HG03460 (cell line): ENCODE results near the gene CSMD2.

ENCODE experiments used
- ATAC-seq: cut with Tn5 transposase; IDR thresholded peaks from one replicate; pipeline ENCODE4 v1.9.1; 2021; ENCODE audit not compliant: unreplicated experiment

Gene CSMD2

DNA sequence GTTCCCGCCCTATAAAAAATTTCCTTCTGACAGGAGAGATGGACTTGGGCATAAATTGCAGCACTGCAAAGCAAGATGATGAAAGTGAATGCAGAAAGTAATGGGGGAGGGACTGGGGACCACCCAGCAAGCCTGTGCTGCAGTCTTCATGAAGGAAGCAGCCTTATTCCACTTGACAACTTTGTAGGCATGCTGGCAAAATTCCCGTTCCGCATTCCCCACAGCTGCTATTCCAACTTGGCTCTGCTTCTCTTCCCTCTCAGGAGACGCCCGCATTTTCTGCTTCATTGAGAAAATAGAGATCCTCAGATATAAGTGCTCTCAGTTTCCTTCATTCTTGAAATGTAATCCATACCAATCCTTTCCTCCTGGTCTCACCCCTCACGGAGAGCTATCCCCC is 298.7 kb downstream of the CSMD2 start:
- no peak for ATAC-seq

DNA sequence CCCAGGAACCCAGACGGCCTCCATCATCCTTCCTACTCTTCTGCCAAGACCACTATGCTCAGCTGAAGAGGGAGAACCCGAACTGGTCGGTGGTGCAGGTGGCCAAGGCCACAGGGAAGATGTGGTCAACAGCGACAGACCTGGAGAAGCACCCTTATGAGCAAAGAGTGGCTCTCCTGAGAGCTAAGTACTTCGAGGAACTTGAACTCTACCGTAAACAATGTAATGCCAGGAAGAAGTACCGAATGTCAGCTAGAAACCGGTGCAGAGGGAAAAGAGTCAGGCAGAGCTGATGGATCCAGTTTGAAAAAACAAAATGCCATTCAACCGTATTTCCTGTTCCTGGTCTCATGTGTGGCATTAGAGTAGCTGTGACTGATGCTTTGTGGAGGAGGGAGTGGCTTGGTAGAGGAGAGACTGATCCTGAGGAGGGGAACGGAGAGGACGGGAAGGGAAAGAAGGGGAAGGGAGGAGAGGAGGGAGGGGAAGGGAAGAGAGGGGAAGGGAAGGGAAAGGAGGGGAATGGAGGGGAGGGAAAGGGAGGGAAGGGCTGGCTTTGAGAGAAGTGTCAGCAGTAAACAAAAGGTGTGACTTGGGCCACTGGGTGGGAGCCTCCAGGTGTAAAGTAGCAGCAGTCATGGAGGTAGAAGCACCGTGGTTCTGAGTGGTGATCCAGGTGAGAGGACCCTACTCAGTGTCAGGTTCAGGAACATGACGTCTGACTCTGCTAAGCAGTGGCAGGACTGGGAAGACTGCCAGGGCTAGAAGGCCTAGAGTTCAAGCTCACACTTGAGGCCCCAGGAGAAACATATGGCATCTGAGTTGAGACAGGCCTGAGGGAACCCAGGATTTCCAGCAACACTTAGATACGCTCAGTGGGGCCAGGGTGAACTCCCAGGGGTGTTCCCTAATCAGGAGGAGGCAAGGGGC is 300.3 kb downstream of the CSMD2 start:
- no peak for ATAC-seq

DNA sequence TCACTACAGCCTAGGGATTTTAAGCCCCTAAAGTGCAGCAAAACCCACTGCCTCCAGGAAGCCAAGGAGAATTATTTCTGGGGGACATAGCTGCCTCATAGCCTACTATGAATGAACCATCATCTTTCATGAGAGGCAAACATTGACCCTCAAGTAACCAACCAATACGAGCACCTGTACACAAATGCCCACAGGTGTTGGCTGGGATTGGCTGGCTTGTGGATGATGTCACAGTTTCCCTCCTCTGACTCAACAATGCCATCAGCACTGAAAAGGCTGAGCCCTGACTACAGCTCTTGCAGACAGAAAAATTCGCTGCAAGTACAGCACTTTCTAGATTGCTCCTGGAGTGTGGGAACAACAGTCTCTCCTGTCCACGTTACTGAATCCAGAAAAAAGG is 301.3 kb downstream of the CSMD2 start, which contains the start of gene HMGB4:
TSS of gene HMGB4 (plus strand) at position 301 of the 400 bp plus-strand sequence. CDS start 113 bp downstream, outside the sequence.
- ATAC-seq: no peak

DNA sequence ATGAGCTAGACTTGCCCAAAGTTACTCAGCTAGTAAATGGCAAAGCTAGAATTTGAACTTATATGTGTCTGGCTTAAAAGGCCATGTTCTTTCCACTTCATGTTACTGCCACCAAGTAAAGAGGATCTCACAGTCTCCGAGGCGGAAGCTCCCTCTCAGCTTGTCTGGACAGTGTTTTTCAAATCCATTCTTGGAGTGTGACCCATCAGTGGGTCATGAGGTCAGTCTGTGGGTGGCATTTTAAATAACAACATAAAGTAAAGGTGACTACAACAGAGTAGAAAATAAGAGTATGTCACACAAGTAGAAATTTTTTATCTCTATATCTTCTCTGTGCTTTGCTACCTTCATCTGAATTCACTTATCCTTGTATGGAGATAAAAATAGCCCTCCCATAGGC is 304.4 kb downstream of the CSMD2 start:
- ATAC-seq: no peak

DNA sequence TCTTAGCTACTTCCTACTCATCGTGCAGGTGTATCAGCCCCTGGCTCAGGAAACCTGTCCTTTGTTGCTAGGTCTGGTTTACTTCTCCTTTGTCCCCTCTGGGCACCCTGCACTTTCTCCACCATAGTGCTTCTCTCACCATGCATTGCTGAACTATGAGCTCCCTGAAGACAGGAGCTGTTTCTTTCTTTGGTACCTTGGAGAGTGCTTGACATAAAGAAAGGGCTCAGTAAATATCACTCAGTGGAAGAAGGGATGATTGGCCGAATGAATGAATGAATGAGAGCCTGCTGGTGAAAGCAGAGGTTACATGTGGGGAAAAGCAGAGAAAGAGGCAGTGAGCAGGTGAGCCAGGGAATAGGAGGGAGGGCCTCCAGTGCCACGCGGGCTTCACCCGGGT is 310.9 kb downstream of the CSMD2 start:
- ATAC-seq: no peak

DNA sequence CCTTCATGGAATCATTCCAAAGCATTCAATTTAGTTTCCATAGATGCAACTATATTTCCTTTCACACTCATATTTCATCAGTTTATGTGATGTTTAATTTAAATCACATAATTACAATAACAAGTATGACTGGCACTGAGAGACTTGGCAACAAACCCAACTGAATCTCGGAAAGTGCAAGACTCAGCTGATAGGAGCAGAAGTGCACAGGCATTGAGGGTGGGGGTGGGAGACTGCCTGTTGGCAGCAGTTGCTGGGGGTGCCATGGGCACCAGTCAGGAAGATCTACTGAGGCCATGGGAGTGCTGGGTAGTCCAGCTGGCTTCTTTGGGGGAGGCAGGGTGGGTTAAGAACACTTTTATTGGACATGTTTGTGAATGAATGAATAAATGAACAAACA is 311.6 kb downstream of the CSMD2 start:
- ATAC-seq: no peak

DNA sequence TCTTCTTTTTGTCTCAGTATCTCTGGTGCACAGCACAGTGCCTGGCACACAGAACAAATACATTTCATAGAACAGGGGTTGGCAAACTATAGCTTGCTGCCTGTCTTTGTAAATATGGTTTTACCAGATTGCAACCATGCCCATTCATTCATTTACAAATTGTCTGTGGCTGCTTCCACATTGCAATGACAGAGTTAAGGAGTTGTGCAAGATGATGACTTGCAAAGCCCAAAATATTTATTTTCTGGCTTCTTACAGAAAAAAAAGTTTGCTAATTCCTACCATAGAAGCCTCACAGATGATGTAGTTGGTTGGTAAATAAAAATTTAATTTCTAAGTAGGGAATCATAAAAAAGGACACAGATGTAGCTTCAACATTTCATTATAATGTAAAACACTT is 312.3 kb downstream of the CSMD2 start:
- ATAC-seq: no peak

DNA sequence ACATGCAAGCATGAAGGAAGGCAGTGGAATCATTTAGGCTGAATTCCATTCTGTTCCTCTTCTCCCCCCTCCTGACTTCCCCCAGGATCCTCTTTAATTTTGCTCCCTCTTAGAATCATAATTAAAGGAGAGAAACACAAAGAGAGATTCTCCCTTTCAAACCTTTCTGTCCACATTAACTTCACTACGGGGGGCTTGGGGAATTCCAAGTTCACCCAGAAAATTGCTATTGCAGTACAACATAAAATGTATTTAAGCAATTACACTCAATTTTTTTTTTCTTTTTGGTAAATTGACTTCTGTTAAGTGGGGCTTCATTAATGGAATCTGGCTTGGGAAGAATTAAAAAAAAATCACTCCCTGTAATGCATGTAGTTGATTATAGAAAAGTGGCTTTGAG is 314.5 kb downstream of the CSMD2 start:
- no peak for ATAC-seq

DNA sequence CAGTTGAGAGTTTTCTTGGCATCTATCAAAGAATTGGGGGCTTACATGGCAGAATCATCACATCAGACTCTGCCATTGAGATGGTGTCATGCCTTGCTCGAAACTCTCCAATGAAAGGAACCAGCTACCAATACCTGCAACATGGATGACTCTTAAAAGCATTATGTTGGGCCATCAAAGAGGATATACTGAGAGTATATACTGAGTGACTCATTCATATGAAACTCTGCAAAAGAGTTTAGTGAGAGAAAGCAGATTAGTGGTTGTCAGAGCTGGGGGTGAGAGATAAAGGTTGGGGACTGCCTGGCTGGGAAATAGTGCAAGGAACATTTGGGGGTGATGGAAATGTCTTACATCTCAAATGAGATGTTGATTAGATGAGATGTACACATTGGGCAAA is 315.8 kb downstream of the CSMD2 start:
- no peak for ATAC-seq

DNA sequence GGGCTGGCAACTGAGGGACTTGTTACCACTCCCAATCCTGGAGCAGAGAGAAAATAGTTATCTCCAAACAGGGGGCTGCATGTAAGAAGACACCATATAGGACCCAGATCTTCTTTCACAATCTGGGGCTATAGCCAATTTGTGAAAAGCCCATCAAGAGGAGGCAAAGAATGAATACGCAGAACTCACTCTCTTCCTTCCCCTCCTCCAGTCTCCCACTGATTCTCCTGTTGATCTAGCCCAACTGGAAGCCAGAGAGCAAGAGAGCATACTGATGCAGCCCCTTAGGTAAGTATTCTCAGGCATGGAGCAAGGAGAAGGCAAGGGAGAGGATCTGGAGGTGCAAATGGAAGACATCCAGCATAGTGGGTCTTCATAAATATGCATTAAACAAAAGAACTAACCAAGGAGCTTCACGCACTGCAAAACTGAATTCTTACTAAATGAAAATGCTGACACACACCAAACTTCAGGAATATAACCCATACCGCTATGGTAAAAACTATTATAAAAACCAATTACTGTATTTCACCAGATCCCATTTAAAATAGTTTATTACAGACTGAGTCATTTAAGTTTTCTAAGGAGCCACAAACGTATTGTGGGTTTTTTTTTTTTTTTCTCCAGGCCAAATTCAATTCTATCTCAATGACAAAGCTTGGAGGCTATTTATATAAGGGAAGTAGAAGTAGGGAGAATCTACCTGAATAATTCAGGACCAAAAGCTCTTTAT is 316.7 kb downstream of the CSMD2 start:
- ATAC-seq: no peak

DNA sequence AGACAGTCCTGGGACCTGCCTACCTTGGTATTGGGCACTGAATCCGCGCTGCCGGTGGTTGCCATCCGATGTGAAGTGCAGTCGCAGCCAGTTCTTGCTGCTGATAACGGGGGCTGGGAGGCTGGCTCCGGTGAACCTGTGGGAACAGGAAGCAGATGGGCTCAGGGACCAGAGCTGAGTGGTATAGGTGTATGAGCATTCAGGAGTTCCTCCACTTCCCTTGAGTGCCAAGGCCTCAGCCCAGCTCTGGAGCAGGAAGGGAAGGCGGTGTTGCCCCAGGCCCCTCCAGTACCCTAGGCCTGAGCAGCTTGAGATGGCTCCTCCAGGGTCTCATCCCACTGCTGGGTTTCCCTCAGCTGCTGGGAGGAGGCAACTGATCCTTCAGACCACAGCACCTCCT is 318.2 kb downstream of the CSMD2 start:
- ATAC-seq: no peak

DNA sequence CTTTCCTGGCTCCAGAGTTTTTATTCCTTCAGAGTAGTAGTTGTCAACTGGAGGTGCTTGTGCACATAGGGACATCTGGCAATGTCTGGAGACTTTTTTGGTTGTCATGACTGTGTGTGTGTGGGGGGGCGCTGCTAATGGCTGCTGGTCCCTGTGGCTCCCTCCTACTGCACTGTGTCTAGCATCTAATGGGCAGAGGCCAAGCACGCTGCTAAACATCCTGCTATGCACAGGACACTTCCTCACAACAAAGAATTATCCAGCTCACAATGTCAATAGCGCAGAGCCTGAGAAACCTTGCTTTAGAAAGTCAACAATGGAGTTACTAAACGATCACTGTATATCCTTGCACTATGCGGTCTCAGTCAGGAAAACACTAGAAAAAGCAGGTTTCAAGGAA is 320.9 kb downstream of the CSMD2 start:
- no peak for ATAC-seq

DNA sequence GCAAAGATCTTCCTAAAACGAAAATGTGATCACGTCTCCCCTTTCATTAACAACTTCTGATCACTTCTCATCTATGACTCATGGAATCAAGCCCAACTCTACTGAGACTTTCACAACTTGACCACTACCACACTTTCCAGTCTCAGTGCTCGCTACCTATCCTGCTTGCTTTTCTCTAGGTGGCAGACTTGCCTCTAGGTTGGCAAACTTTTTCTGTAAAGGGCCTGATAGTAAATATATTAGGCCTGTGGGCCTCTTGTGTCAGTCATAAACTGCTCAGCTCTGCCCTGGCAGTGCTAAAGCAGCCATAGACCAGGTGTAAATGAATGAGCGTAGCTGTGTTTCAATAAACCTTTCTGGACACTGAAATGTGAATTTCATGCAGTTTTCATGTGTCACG is 322.7 kb downstream of the CSMD2 start:
- ATAC-seq: no peak

DNA sequence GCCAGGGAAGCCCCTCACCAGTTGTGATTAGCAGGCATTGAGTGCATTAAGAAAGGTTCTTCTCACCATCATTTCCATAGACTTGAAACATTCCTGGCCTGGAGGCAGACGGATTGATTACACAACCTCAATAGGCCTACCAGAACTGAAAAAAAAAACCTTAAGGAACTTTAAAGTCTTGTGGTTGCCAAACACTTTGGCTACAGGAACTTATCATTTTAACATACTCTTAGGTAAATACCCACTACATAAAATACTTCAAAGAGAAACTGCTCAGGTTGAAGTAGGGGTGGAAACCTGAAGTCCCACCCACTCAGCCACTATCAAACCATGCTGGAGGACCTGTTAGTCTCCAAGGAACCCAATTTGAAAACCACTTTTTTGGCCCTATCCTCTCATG is 323.5 kb downstream of the CSMD2 start:
- no peak for ATAC-seq

DNA sequence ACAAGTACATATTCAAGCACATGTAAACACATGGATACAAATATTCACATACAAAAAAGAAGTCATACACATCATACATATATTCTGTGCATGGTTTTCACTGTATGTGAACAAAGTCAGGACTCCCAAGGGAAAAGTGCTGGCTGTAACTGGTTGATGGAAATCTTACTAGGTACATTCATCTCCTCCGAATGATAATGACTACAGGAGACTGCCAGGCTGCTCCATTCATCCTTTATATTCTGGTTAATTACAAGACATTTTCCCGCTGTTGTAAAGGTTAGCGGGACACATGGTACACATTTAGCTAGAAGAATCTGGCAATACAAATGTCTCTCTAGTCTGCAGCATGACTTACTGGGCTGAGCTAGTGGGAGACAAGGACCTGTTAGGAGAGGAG is 327.4 kb downstream of the CSMD2 start:
- ATAC-seq: no peak

DNA sequence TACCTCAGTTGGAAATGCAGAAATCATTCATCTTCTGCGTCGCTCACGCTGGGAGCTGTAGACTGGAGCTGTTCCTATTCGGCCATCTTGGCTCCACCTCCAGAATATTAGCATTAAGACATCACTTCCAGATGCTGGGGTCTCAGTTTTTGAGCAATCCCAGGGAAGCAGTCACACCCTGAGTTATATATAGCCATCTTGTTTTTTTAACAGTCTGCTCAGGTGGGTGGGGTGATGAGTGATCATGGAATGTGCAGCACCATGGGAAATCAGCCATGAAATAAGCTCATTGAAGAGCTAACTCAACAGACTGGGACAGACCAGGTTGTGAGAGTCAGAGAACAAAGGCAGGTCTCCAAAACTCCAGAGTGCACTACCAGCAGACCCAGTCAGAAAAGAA is 328.1 kb downstream of the CSMD2 start:
- ATAC-seq: no peak

DNA sequence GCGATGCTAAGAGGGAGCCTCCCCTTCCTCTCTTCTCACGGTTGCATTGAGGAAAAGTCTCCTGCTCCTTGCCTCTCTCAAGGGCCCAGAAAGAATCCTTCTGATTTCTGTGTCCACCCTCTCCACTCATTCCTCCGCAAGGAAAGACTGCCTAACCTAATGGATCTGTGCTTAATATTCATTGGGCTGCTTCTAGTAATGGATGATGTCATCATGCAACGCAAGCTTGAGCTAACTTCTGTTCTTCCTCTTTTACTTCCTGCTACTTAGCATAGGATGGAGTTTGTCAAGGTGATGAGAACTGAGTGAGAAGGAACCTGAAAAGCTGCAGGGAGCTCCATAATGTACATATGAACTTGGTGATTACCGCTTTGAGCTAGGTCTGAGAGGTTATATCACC is 336.4 kb downstream of the CSMD2 start:
- no peak for ATAC-seq

DNA sequence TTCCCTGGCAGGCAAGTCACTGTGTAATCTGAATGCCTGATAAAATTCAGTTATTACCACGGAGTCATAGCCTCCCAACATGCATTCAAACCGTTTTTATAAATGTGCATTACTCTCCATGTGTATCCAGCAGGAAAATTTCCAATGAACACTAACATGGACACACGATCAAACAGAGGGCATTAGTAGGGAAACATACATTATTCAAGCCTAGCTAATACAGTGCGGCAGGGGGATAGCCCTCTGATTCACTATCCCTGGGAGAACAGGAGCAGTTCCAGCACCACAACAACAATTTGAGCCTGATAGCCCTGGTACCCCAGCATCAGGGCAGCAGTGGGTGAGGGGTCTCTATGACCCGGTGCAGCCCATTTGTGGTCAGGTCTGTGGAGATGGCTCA is 337.0 kb downstream of the CSMD2 start:
- ATAC-seq: no peak

DNA sequence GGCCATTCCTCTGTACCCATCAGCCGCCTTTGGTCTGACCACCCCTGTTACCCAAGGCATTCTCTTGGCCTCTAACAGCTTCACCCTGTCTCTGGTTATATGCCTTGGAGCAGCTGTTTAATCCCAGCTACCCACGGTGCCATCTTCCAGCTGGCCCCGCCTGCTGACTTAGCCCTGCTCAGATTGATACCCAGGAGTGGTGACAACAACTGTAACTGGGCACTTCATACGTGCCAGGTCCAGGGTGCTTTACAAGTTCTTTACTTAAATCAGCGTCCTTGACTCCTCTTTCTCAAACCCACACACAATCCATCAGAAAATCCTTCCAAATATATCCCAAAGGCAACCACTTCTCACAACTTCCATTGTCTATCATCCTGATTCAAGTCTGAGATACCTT is 338.3 kb downstream of the CSMD2 start:
- ATAC-seq: no peak

DNA sequence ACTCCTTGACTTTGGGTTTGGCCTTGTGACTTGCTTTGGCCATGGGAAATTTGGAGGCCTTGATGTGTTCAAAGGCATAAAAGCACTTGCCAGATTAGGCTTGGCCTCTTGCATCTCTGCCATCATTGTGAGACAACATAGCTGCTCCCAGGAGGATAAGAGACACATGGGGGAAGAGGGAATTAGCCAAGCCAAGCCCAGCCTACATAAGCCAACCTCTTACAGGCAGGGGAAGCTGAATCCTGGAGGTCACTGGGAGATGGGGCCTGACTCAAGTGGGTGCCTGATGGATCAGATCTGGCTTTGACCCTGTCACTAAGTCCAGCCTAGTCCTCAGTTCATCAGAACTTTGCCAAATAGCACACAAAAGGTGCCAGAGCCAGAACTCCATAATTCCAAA is 338.7 kb downstream of the CSMD2 start:
- ATAC-seq: no peak

DNA sequence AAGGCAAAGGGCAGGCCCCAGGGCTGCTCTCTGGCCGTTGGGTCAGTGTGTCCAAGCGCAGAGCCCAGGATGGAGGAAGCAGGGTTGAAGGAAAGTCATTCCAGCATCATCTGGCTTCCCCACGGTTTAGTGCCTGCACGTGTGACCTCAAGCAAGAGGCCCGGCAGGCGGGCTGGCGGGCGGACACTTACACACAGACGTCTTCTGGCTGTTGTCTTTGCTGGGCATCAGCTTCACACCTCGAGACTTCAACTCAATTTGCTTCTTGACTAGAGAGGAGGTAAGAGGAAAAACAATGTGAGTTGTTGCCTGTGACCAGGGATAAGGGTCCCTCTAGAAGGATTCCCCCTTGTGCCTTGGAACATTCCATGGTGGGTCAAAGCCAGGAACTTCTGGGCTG is 339.5 kb downstream of the CSMD2 start:
- ATAC-seq: no peak

DNA sequence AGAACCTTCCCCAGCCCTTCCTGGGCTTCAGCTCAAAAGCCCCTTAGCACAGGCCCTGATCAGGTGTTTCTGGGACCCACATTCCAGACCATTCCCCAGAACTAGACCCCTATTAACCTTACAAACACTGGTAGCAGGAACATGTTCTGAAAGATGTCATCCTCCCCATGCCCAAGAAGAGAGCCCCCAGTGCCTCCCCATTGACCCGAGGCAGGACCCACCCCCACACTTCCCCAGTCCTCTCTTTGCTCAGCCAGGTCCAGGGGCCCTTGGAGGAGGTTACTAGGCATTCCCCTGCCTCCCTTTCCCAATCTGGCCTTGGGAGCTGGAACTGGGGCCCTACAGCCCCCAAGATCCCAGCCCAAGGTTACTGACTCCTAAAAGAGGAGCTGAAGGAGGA is 340.1 kb downstream of the CSMD2 start:
- ATAC-seq: no peak
